HAP-1 (cell line): ENCODE measurements around the gene SREK1.

ENCODE experiments used
- DNase-seq, 2 experiments: peaks; one replicate each; pipeline ENCODE4 v3.0.0-alpha.2; 2016 to 2020; ENCODE audit warnings: low spot score in 2 of 2
- H3K27me3 ChIP-seq: fragments of 250-450 bp; sonication (Bioruptor Pico); 2 replicates; pipeline ENCODE4 v1.5.1; 2020; ENCODE audit warnings: low read depth, mild to moderate bottlenecking, moderate library complexity
- H3K36me3 ChIP-seq: fragments of 250-450 bp; sonication (Bioruptor Pico); replicated peaks from 2 replicates; pipeline ENCODE4 v1.5.1; 2020; ENCODE audit warnings: mild to moderate bottlenecking
- H3K4me1 ChIP-seq: fragments of 250-450 bp; sonication (Bioruptor Pico); 2 replicates; pipeline ENCODE4 v1.5.1; 2020; ENCODE audit warnings: mild to moderate bottlenecking
- H3K4me3 ChIP-seq: fragments of 250-450 bp; sonication (Bioruptor Pico); 2 replicates; pipeline ENCODE4 v1.5.1; 2020; ENCODE audit warnings: mild to moderate bottlenecking, moderate library complexity
- H3K9me3 ChIP-seq: fragments of 250-450 bp; sonication (Bioruptor Pico); 2 replicates; pipeline ENCODE4 v1.5.1; 2020; ENCODE audit warnings: mild to moderate bottlenecking, moderate library complexity
- in situ Hi-C: fragments of 300-500 bp; cut with MboI; formaldehyde crosslinking; loops from 3 replicates; pipeline ENCODE4 v1.14.3; 2020; ENCODE audit warnings: low sequenced_read_pairs, inconsistent platforms, mixed read lengths

The SREK1 gene

GRCh38 chr5:66171349-66172344 is 27.5 kb downstream of the SREK1 start:
- Histone ChIP-seq H3K4me3 (no peak overlapping the region), H3K36me3 (peaks cover 46% of the 10 kb centered on the region), H3K4me1 (peaks cover 8% of the 10 kb centered on the region), H3K9me3 (no peaks in the 10 kb centered on the region), H3K27me3 (no peaks in the 10 kb centered on the region)
- in situ Hi-C loops: loop anchor here (25.0 kb wide), 1 partner anchor 434 kb away; no protein-coding TSS in a partner anchor
- peak; percentile 42 to 51 for DNase-seq

DNA sequence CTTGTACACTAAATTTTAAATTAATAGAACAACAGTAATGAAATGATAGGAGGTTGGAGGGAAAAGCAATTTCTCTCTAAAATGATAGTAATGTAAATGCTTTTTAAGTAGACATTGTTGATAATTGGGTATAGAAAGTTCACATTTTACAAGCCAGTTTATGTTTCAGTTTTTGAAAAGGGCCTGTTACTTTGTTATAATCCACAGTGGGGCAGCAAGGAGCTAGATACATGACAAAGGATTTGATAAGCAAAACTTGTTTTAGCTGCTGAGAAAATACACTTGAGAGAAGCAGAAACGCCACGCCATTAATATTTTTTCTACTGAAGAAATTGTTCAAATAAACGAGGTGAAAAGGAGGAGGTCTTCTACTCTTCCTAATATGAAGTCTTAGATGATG is 30.2 kb downstream of the SREK1 start:
- DNase-seq: peak; percentile 17 to 59
- peaks cover 8% of the 10 kb centered on the region for H3K4me1 ChIP-seq
- H3K4me3 ChIP-seq: no peak overlapping the region
- H3K9me3 ChIP-seq: no peaks in the 10 kb centered on the region
- no peaks in the 10 kb centered on the region for H3K27me3 ChIP-seq
- in situ Hi-C loops: loop anchor here (25.0 kb wide), 1 partner anchor 437 kb away; no protein-coding TSS in a partner anchor
- peaks cover 70% of the 10 kb centered on the region for H3K36me3 ChIP-seq

DNA sequence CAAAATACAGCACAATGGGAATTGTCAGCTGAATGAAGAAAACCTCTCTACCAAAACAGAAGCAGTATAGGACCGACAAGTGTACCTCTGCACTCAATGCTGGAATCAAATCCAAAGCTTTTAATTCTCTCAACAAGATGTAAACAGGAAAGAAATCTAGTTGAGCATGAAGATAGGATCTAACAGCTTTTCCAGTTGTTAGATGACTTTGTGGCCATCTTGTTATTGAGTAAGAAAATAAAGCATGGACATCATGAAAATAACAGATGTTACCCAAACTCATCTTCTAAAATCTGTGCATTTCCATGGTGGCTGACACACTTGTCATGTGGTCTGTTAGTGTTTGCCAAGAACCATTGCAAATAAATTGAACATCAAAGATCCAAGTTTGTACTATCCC is 34.7 kb downstream of the SREK1 start:
- Histone ChIP-seq H3K4me3 (no peak overlapping the region), H3K4me1 (peaks cover 8% of the 10 kb centered on the region), H3K27me3 (no peaks in the 10 kb centered on the region), H3K9me3 (no peaks in the 10 kb centered on the region), H3K36me3 (peaks cover 54% of the 10 kb centered on the region)
- DNase-seq: no peak
- in situ Hi-C loops: no loop called here

GRCh38 chr5:66179297-66180051 is 35.4 kb downstream of the SREK1 start:
- in situ Hi-C loops: no loop called here
- DNase-seq: no peak
- Histone ChIP-seq H3K36me3 (peaks cover 52% of the 10 kb centered on the region), H3K27me3 (no peaks in the 10 kb centered on the region), H3K9me3 (no peaks in the 10 kb centered on the region), H3K4me1 (peaks cover 2% of the 10 kb centered on the region; the same call in 1 of the 2 replicates), H3K4me3 (no peak overlapping the region)

DNA sequence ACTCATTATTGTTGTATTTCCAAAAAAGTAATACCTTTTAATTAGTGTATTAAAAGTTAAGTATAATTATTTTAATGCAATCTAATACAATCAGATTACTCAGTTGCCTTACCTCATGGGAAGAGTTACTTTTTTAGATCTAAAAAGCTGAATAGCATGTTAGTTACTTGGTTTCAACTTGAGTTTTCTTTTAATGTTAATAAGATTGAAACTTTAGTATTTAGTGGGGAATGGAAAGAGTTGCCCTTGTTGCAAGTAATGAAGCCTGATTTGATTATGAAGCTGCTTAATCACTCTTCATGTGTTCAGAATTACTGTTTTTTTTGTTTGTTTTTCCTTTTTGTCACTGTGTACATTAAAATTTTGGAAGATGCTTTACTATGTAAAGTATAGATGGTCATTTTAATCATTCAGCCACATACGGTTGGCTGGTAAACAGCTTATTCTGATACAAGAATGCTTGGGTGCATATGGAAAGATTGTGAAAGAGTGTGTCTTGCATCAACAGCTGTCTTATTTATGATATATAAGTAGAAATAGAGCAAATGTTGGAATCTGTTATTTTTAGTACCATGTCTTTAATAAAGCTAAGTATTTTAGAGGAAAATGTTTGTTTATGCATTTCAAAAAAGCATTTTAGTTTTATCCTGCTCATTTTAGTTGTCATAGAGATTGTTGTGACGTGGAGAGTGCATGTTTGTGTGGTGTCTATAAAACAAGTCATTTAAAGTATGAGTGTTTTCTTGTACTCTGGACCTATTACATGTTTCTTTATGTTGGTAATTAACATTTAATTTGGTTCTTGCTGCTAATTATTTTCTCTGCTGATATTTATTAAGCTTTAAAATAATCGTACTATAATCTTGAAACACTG is 36.4 kb downstream of the SREK1 start:
- peaks cover 43% of the 10 kb centered on the region for H3K36me3 ChIP-seq
- H3K4me1 ChIP-seq: no peaks in the 10 kb centered on the region
- no peaks in the 10 kb centered on the region for H3K9me3 ChIP-seq
- no peak for DNase-seq
- in situ Hi-C loops: no loop called here
- no peak overlapping the region for H3K4me3 ChIP-seq
- no peaks in the 10 kb centered on the region for H3K27me3 ChIP-seq

- H3K4me3 ChIP-seq: no peak overlapping the region
- no peak for DNase-seq
Observed at GRCh38 chr5:66186108-66186507, 42.0 kb downstream of the SREK1 start.

GRCh38 chr5:66193419-66193818 is 49.3 kb downstream of the SREK1 start:
- in situ Hi-C loops: no loop called here
- no peak for DNase-seq
- H3K36me3 ChIP-seq: no peaks in the 10 kb centered on the region
- H3K4me3 ChIP-seq: no peak overlapping the region
- H3K27me3 ChIP-seq: no peaks in the 10 kb centered on the region
- no peaks in the 10 kb centered on the region for H3K4me1 ChIP-seq
- no peaks in the 10 kb centered on the region for H3K9me3 ChIP-seq

More at GRCh38 chr5:66186108-66186507, 42.0 kb downstream of the SREK1 start:
- Histone ChIP-seq H3K4me1 (no peaks in the 10 kb centered on the region), H3K27me3 (no peaks in the 10 kb centered on the region), H3K9me3 (no peaks in the 10 kb centered on the region), H3K36me3 (no peaks in the 10 kb centered on the region; the same call in 1 of the 2 replicates)
- in situ Hi-C loops: no loop called here

- Histone ChIP-seq H3K9me3 (no peaks in the 10 kb centered on the region), H3K27me3 (no peaks in the 10 kb centered on the region), H3K4me3 (no peak overlapping the region), H3K4me1 (no peaks in the 10 kb centered on the region), H3K36me3 (no peaks in the 10 kb centered on the region)
- no peak for DNase-seq
- in situ Hi-C loops: no loop called here
Observed at GRCh38 chr5:66197764-66198405, 53.8 kb downstream of the SREK1 start.

GRCh38 chr5:66198837-66199236 is 54.7 kb downstream of the SREK1 start:
- DNase-seq: no peak
- H3K4me1 ChIP-seq: no peaks in the 10 kb centered on the region
- H3K36me3 ChIP-seq: no peaks in the 10 kb centered on the region
- no peaks in the 10 kb centered on the region for H3K9me3 ChIP-seq
- in situ Hi-C loops: no loop called here
- H3K27me3 ChIP-seq: no peaks in the 10 kb centered on the region
- no peak overlapping the region for H3K4me3 ChIP-seq

DNA sequence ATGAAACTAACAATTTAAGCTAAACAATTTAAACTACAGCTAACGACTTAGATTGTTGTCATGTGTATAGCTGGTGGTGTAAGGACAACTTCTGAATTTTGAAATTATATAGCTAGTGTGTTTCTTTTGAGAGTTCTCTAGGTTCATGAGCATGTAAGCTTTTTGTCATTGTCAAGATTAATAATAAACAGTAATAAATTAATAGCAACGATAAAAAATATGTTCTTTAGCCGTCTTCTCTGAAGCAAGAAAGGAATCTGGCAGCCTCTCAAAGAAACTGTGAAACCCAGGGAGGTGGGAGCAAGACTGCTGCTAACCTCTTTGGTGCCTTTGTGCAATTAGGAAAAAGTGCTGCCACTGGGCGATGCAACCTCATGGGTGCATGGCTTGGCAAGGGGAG is 59.4 kb downstream of the SREK1 start:
- in situ Hi-C loops: no loop called here
- no peaks in the 10 kb centered on the region for H3K9me3 ChIP-seq

GRCh38 chr5:66206465-66206864 is 62.4 kb downstream of the SREK1 start:
- no peak for DNase-seq
- no peaks in the 10 kb centered on the region for H3K4me1 ChIP-seq
- no peaks in the 10 kb centered on the region for H3K9me3 ChIP-seq
- H3K4me3 ChIP-seq: no peak overlapping the region
- H3K36me3 ChIP-seq: no peaks in the 10 kb centered on the region
- in situ Hi-C loops: no loop called here
- no peaks in the 10 kb centered on the region for H3K27me3 ChIP-seq

More for the DNA sequence above, 59.4 kb downstream of the SREK1 start:
- Histone ChIP-seq H3K36me3 (no peaks in the 10 kb centered on the region), H3K27me3 (no peaks in the 10 kb centered on the region), H3K4me1 (no peaks in the 10 kb centered on the region), H3K4me3 (no peak overlapping the region)
- no peak for DNase-seq

GRCh38 chr5:66207800-66208561 is 63.9 kb downstream of the SREK1 start:
- in situ Hi-C loops: no loop called here
- H3K36me3 ChIP-seq: no peaks in the 10 kb centered on the region
- no peaks in the 10 kb centered on the region for H3K4me1 ChIP-seq
- no peaks in the 10 kb centered on the region for H3K27me3 ChIP-seq
- no peak for DNase-seq
- H3K9me3 ChIP-seq: no peaks in the 10 kb centered on the region
- H3K4me3 ChIP-seq: no peak overlapping the region
